Stimulated activated CD8-positive, alpha-beta memory T cell treated with anti-CD3 and anti-CD28 coated beads, Interleukin-4, amount 100 ng/mL, for 1 hour (primary cell): Measurements from ENCODE around the gene PSPN.

Experiments
- DNase-seq, 2 donors: peaks; one replicate each; pipeline ENCODE4 v3.0.0-alpha.2; 2020; ENCODE audit warnings: low read depth in 2 of 2, low spot score in 1 of 2

Gene PSPN, protein sequence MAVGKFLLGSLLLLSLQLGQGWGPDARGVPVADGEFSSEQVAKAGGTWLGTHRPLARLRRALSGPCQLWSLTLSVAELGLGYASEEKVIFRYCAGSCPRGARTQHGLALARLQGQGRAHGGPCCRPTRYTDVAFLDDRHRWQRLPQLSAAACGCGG

DNA sequence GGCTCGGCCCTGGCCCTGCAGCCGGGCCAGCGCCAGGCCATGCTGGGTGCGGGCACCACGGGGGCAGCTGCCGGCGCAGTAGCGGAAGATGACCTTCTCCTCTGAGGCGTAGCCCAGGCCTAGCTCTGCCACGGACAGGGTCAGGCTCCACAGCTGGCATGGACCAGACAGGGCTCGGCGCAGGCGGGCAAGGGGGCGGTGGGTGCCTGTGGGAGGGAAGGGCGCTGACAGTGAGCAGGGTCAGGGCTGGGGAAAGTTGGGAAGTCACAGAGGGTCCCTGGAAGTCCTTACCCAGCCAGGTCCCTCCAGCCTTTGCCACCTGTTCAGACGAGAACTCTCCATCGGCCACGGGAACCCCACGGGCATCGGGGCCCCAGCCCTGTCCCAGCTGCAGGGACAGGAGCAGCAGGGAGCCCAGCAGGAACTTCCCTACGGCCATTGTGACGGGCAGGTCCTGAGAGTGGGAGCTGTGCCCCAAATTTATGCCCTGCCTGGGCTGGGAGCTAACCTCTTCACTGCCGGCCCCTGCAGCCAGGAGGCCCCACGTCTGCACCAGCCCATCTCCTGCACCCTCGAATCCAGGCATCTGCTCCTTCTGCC, at the start of gene PSPN:
TSS of gene PSPN (minus strand) at position 523 of the 600 bp plus-strand sequence. CDS start at position 439, 84 bp downstream.
- DNase-seq: no peak

DNA sequence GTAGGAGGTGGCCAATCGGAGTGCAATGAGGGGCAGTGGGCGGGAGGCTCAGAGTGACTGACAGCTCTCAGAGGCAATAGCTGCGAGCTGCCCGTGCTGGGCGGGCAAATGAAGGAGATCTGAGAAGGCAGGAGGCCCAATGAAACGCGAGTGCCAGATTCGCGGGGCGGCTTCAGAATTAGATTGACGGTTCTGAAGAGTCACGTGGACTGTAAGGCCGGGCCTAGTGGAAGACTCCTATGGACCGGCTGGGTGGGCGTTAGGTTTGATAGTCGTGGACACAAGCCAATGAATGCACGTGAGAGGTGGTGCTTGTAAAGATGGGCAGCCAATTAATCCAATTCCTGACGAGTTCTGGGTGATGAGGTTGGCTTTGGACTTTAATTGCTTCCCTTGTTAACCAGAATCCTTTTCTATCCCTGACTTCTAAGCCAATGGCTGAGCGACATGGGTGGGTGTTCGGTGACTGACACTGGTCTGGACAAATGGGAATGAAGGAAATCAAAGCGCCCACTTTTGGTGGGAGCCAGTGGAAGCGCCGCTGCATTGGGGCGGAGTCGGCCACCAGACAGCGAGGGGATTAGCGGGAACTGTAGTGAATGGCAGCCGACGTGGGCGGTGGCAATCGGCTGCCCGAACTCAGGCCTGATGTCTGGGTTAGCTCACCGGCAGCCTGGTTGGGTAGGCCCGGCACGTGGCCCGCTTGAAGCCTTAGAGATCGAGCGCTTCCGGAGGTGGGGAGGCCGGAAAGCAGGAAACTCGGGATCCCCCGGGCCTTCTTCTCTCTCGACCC, 49.4 kb upstream of the PSPN start:
- DNase-seq: peak; percentile 93 to 98

DNA sequence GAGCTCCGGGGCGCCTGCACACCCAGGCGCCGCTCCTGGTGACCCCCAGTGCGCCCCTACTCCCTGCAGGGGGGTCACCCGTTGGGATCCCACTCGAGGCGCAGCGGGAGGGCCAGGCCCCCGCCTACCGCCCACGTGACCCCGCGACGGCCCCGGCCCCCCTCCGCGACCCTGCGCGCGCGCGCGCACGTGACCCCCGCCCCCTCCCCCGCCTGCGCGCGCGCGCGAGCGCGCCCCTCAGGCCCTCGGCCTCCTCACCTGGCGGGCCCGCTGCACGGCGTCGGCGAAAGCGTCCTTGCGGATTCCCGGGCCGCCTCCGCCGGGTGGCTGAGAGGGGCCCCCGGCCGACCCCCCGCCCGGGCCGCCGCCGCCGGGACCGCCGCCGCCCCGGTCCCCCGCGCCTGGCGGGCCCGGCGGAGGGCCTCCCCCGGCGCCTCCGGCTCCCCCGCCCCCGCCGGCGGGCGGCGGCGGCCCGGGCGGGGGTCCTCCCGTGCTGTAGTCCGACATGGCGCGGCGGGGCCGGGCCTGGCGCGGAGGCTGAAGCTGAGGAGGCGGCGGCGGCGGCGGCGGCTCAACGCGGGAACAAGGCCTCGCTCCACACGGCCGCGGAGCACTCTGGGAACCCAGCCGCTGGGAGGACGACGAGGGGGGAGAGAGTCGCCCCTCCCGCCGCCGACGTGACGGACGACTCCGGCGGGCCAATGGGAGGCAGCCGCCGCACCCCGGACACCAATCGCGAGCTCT, 48.6 kb upstream of the PSPN start, which contains the start of gene KHSRP:
TSS of gene KHSRP (minus strand) at position 617 of the 744 bp plus-strand sequence. CDS start at position 507, 110 bp downstream.
- DNase-seq: no peak

DNA sequence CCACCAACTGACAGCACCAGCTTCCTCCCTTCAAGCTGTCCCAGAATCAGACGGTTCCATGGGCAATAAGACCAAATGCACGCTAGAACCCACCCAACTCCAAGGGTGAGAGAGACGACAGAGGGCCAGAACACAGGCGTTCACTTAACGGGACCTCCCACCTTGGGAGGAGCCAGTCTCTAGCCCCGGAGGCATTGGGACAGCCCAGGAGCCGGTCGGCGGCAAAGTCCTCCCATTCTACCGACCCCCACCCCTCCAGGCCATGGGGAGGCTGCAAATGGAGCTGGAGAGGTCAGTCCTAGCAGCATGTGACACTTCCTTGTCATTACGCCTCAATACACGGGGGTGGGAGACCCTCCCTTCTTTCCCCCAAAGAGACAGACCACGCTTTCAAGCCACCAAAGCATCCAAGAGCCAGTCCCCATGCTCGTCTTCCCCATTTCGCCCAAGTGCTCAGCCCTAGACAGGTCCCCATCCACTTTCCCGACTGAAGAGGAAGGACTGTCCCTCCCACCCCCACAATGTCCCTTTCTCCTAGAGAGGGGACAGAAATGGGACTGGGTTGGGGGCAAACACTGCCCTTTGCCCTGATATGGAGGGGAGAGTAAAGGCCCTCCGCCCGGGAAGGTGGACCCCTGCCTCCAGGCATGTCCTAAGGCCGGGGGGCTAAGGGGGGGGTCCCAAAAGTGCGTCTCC, 47.9 kb upstream of the PSPN start:
- DNase-seq: no peak

DNA sequence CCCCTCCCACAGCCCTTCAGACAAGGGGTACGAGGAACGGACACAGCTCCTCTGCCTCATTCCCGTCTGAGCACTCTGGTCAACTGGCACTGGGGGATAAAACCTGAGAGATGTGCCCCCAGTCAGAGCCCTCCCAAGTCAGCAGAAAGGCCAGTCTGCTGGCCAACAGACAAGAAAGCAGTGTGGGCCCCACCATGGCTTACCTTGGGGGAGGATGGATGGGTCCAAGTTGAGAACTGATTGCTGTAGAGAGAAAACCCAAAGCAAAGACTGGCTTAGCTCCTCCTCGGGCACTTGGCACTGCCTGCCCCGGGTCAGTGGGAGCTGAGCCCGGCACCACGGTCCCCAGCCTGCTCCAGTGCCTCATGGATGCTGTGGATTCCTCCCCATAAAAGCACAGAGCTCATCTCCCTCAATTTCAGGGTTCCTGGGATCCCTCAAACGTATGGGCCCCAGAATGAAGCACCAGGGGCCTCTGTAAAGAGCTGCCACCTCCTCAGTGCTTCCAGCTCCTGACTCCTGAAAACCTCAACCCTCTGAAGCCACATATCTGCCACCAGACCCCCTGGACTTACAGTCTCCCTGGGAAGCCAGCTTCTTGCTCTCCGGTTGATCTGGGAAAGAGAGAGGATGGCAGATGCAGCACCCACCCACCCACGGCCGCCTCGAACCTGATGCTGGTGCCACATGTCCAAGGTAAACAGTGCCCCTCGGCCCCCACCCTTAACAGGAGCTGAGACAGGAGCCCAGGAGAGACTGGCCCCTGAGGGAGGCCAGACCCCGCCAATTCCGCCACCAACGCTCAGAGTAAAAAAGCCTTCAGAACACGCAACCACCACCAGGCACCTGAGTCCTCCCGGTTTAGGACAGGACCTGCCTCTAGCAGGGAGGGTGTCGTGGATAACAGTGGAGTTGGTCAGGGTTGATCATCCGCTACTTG, 45.6 kb upstream of the PSPN start:
- no peak for DNase-seq

DNA sequence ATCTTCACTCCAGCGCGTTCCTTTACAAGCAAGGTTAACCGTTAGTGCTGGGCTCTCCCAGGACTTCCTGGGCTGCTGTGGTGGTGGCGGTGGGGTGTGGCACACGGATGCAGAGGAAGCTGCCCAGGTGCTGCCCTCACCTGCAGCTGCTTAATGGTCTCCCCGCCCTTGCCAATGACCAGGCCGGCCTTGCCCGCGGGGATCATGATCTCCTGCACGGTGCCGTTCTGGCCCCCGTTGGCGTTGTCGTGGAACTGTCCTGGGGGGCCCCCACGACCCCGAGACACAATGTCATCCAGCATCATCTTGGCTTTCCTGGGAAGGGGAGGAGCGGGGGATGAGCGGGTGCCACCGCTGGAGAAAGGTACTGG, 42.8 kb upstream of the PSPN start:
- DNase-seq: no peak

DNA sequence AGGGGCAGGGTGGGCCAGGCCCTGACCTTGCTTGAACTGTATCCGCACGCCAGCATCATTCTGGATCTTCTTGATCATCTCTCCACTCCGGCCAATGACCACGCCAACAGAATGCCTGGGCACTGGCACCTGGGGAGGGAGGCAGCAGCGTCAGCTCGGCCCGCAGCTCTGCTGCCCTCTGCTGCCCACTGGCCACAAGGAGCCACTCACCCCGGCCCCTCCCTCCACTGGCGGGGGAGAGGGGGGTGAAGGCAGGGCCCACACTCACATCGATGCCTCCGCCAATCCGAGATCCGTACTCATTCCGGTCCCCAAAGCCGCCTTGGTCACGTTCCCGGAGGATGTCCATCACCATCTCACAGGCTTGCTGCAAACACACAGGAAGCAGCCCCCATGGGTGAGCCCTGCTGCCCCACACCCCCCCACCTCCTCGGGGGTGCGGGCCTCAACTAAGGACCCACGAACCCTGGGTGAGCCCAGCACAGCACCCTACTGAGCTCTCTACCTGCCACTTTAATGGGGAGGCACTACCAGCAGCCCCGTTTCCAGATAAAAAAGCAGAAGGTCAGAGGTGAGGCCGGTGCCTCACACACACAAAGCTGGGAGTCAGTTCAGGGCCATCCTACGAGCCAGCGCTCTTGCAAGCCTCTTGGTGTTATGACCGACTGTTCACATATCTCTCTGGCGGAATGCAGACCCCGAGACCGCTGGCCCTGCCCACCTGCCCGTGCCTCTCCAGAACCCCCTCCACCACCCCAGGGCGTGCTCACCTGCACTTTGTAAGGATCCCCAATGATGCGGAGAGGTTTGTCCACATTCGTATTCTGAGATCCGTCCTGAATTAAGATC, 42.2 kb upstream of the PSPN start:
- DNase-seq: no peak

DNA sequence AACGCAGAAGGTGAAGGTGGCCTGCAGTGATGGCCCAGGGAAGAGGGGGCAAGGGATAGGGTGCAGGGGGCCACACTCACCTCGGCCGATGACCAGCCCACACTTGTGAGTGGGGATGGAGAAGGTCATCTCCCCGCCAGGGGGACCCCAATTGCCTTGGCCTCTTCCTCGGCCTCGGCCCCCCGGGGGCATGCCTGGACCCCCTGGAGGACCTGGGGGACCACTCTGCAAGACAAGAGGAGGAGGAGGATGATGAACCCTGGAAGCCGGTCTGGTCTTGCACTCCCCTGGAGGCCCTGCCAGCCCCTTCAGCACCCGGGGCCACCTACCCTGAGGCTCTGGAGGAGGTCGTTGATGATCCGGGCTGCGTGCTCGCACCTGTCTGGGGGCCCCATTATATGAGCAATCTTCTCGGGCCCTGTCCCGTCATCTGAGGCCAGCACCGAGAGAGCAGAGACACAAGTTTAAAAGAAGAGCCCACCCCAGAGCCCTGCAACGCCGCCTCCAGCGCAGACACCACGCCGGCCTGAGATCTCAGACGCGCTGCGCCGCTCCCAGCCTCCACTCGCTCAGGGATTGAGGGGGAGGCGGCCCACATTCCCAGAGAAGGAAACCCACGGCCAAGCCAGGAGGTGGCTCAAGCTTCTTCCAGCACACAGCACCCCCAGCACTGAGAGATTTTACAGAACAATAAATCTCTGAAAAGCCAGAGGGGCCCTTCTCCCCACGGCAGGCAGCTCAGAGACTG, 41.1 kb upstream of the PSPN start:
- DNase-seq: no peak

DNA sequence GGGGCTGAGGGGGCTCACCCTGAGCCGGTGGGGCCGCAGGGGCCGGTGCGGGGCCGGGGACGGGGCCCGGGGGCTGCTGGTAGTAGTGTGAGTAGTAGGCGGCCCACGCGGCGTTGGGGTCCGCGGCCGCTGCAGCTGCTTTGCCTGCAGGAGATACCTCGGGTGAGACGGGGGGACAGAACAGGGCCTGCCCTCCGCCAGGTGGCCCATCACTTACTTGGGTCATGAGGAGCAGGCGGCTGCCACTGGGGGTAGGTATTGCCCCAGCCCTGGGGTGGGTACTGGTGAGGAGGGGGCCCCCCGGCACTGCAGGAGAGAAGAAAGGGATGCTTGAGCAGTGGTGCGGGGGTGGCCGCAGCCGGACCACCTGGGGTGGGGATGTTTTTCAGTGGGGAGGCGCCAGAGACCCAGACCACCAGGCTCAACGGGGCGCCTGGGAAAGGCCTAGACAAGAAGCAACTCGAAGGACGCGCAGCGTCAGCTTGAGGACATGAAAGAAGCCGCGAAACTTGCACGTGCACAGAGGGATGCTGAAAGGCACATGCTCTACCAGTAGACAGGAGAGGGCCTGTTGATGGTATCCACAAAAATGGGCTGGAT, 40.0 kb upstream of the PSPN start:
- no peak for DNase-seq

DNA sequence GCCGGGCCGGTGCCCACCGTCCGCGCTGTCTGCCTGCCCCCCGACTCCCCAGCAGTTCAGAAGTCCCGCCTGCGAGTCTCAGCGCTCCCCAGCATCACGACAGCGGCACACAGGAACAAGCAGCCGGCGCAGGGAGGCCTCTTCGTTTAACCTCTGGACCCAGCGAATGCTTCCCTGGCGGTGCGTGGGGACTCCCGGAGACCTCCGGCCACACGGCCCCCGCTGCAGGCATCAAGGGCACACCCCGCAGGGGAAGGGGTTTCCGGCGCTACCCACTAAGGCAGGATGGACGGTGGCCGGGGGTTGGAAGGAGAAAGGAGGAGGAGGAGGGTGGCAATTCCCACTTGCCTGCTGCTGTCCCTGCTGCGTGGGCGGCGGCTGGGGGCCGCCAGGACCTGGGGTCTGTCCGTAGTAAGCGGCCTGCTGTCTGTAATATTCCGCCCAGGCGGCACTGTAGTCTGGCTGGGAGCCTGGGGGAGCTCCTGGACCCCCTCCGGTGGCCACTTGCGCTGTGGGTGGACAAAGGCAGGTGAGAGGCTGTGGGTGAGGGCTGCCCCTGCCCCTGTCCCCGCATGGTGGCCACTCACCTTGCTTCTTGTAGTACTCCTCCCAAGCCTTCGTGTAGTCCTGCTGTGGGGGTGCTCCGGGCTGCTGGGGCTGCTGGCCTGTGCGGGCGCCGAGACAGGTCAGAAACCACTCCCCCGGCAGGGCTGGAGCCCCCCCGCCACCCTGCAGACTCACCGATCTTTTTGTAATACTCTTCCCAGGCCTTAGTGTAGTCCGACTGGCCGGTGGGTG, 39.3 kb upstream of the PSPN start:
- no peak for DNase-seq

DNA sequence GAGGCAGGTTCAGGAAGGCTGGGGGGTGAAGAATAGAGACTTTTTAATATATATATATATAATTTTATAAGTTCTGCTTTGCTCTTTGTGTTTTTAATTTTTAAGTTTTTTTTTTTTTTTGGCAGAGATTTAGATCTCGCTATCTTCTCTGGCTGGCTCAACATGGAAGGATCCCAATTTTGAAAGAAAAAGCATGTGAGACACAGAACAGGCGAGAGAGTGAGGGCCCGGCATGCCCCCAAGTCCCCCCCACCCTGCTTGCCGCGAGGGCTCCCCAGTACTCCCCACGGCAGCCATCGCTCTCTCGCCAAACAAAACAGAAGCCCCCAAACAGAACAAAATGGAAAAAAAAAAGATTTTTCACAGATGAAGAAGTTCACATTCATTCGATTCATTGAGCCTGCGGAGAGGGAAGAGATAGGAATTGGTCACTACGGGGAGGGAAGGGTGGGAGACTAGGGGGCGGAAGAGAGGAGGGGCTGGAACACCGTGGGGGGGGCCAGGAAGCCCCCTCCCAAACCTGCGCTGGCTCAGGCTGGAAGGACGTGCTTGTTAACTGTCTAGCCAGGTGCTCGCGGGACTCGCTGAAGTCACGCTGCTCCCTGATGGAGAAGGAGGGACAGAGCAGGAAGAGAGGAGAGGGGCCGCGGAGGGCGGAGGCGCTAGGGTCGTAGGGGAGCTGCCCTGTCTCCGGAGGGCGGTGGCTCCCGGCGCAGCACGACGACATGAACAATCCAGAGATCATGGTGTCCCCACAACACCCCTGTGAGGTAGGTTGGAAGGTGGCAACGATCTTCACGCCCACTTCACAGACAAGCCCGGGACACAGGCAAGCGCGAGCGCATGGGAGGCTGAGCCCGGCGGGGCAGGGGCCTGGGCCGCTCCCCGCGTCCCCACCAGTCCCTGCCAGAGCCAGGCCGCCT, 38.2 kb upstream of the PSPN start:
- no peak for DNase-seq

DNA sequence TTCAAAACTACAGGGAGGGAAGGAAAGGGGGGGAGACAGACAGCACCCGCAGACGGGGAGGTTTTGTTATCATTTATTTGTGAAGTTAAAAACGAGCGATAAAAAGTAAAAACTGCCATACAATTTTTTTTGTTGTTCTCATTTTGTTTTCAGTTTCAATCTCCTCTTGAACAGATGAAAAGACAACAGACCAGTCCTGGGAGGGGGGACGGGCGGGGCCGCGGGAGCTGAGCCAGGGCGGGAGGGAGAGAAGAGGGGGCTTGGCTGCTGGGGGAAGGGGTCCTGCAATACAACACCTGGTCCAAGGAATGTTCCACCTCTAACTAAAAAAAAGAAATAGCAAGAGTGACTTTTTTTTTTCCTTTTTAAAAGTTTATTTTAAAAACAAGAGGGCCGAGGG, 37.6 kb upstream of the PSPN start:
- DNase-seq: no peak

DNA sequence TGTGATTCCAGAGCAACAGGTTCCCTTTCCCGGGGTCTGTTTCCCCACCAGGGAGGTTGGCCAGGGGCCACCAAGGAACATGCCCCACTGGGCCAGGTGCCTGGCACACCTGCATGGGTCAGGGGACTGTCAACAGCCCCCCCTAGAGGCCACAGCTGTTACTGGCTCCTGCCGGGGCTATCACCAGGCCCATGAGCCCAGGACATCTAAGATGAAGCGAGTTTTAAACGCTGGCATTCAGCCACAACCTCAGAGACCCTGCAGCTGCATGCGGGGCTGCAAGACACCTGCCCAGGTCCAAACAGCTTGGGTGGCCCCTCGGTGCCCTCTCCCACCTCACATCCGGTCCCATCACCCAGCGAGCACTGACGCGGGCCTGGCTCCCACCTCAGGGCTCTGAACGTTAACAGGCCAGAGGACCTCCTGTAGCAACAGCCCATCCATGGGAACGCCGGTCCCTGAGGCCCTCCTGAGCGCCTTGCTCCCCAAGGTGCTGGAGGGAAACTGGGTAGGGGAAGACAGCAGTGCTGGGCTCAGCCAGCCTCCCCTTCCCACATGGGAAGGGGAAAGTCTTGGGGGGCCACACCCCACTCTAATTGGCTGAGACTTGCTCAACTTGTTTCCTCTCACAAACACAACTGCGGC, 36.8 kb upstream of the PSPN start:
- DNase-seq: peak in 1 of 2 donors; percentile 27

DNA sequence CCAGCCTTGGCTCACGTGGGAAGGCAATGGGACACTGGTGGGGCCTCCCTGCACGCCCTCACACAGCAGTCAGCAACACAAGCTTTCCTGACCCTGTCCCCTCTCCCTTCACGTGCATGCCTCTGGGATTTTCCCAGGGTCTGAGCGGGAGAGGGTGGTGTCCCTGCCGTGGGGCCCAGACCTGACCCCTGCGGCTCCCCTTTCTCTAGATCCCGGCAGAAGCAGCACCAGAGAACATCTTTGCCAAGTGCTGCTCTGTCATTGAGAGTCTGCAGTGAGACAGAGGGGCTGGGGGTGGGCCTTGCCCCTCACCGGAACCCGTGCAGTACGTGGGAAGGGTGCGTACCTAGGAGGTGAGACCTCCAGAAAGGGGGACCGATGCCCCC, 36.3 kb upstream of the PSPN start:
- DNase-seq: no peak

DNA sequence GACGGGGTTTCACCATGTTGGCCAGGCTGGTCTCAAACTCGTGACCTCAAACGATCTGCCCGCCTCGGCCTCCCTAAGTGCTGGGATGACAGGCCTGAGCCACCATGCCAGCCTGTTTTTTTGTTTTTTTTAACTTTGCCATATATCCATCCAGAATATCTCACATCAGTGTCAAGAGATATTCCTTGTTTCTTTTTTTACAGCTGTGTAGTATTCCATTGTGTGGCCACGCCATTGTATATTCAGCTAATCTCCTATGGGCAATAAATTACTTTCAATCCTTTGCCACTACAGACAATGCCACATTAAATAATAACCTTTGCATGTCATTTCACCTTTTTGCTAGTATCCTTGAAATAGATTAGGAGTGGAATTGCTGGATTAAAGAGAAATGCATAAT, 33.6 kb upstream of the PSPN start:
- no peak for DNase-seq

DNA sequence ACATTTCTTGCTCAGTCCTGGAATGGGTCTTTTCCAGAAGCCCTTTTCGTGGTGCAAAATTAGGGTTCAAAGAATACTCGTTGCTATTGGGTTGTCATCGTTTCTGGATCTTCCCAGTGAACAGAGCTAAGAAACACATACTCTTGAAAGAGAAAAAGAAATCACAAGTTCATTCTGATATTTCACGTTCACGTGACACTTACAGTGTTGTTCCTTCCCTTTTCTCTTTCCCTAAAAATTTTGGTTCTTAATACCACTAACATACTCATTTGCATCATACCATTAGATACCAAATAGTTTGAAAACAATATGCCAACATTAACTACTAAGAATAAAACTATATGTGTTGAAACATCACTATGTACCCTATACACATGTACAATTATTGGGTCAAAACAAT, 30.7 kb upstream of the PSPN start:
- DNase-seq: no peak
